Measurements from ENCODE around the gene ACVRL1.

The ACVRL1 gene

DNA sequence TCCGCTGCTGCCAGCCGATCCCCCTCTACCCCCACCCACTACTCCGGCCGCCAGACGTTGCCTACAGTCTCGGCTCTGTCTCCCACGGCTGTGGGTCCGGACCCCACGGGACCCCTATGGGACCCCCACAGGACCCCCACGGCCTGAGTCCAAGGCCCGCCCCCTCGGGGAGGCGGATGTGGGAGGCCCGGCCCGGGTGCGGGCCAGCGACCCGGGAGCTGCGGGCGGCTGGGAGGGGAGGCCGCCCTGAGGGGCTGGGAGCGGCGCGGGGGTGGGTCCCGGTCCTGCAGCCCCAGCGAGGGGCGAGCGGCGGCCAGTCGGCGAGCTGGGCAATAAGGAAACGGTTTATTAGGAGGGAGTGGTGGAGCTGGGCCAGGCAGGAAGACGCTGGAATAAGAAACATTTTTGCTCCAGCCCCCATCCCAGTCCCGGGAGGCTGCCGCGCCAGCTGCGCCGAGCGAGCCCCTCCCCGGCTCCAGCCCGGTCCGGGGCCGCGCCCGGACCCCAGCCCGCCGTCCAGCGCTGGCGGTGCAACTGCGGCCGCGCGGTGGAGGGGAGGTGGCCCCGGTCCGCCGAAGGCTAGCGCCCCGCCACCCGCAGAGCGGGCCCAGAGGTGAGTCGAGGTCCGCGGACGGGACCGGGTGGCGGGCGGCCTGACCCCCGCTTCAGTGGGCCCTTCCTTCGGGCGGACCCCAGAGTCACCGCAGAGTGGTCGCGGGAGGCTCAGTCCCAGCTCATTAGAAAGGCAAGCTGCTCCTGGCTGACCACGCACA, at the start of gene ACVRL1:
Gene ACVRL1 (plus strand): TSS at position 422 of the 773 bp plus-strand sequence. CDS start 4,971 bp downstream, outside the sequence.
- DNase-seq (ENCODE audit: low spot score) = no peak

DNA sequence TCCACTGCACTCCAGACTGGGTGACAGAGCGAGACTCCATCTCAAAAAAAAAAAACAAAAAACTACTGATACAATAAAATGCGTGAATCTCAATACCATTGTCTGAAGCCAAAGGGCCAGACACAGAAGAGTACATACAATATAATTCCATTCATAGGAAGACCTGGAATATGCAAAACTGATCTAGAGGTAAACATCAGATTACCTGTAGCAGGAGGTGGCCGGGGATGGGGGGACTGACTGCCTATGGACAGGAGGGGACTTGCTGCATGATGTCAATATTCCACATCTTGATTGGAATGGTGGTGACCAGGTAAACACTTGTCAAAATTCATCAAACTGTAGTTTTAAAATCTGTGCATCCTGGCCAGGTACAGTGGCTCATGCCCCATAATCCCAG, 46.3 kb upstream of the ACVRL1 start:
- DNase-seq (ENCODE audit: low spot score) = no peak

DNA sequence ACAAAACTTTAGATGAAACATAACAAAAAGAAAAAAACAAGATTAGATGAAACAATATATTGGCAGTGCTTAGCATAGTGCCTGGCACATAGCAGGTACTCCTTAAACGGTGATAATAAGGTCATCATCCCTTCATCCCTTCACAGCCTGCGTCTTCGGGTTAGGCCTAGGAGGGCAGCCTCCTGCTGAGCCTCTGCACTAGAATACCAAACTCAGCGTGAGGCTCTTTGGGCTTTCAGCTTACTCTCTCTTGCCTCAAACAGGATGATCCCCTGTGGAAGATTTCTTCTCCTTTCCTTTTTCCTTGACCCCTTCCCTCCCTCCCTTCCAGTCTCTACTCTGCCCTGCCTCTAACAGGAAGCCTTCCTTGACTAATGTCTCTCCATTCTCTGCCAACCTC, 44.4 kb upstream of the ACVRL1 start:
- no peak for DNase-seq (ENCODE audit: low spot score)

- DNase-seq (ENCODE audit: low spot score) = no peak
Observed at GRCh38 chr12:51863363-51863932, 43.9 kb upstream of the ACVRL1 start.

GRCh38 chr12:51863933-51864832, 43.1 kb upstream of the ACVRL1 start:
- DNase-seq (ENCODE audit: low spot score) = no peak

- no peak for DNase-seq (ENCODE audit: low spot score)
Observed at GRCh38 chr12:51864833-51865670, 42.3 kb upstream of the ACVRL1 start.

DNA sequence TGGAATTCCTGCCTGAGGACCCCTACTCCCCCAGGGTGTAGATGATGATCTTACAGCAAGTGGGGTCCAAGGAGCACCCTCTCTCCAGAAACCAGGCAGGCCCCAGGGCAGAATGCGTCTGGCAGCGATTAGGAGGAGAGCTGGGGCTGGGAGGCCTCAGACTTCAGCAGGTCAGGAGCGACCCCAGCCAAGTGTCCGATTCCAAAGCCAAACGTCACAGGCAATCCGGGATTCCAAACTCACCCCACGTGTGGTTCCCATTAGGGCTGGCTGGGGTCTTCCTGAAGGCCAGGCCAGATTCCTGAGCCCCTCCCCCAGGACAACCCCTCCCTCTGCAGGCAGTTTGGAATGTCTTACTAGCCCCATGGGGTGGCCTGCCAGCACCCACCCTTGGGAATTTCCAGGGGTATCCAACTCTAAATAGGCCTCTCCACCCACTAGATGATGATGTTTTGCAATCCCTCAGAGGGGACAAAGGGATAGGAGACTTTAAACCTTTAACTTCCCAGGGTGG, 41.5 kb upstream of the ACVRL1 start:
- no peak for DNase-seq (ENCODE audit: low spot score)

DNA sequence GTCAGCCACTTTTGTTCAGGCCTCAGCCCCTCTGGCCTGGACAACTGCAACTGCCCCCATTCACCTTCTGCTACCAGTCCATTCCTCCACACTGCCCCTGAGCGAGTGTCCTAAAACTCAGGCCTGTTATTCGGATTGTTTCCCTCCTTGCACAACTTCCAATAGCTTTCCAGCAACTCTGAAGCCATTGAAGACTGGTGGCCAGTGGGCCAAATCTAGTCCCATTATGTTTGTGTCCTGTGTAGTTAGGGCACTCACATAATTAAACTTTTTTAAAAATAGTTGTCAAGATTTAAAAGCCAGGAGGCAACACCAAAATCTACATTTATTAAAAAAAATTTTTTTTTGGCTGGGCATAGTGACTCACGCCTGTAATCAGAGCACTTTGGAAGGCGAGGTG, 41.0 kb upstream of the ACVRL1 start:
- no peak for DNase-seq (ENCODE audit: low spot score)

DNA sequence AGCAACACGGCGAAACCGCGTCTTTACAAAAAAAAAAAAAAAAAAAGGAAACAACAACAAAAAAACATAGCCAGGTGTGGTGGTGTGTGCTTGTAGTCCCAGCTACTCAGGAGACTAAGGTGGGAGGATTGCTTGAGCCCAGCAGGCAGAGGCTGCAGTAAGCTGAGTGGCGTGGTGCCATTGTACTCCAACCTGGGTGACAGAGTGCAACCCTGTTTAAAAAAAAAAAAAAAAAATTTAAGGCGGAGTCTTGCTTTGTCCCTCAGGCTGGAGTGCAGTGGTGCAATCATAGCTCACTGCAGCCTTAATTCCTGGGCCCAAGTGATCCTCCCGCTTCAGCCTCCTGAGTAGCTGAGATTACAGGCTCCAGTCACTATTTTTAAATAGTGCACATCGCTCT, 40.5 kb upstream of the ACVRL1 start:
- no peak for DNase-seq (ENCODE audit: low spot score)

- DNase-seq (ENCODE audit: low spot score) = no peak
Observed at GRCh38 chr12:51867371-51867770, 39.9 kb upstream of the ACVRL1 start.

DNA sequence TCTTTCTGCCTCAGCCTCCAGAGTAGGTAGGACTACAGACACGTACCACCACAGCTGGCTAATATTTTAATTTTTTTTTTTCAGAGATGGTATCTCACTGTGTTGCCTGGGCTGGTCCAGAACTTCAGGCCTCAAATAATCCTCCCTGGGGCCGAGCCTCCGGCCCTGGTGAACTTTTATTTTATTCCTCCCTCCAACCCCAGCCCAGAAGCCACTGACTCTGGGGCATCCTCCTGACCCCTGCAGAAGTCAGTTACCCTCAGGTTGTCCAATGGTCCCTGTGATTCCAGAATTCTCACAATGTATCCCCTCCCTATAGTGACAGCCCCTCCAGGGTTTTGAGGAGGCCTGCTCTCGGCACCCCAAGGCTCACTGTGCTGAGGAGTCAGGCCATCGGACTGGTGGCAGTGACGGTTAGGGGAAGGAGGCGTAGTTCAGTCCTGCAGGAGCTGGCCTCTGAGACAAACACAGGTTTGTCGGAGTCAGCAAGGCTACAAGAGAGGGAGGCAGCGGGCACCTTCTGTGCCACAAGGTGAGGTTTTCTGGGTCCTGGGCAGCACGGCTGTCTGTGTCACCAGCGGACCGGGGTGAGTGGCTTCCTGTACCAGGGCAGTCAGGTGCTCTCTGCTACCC, 39.4 kb upstream of the ACVRL1 start:
- DNase-seq (ENCODE audit: low spot score) = no peak

- DNase-seq (ENCODE audit: low spot score) = no peak
Observed at GRCh38 chr12:51868821-51869495, 38.3 kb upstream of the ACVRL1 start.

GRCh38 chr12:51869496-51869865, 37.8 kb upstream of the ACVRL1 start:
- DNase-seq (ENCODE audit: low spot score) = no peak

- DNase-seq (ENCODE audit: low spot score) = no peak
Observed at GRCh38 chr12:51869931-51870330, 37.4 kb upstream of the ACVRL1 start.

DNA sequence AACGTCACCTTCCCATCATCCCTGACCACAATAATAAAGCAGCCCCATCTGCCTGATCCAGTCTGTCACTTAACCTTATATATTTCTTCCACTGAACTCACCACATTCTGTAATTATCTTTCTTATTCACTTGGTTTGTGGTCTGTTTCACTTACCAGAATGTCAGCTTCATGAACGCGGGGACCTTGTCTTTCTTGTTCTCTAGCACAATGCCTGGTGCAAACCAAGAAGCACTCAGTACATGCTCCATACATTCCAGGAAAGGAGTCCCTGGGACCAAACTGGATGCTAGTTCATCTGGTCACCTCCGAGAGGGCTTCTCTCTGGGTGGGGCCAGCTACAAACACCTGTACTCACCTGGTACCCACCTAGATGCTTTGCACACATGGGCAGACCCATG, 36.8 kb upstream of the ACVRL1 start:
- DNase-seq (ENCODE audit: low spot score) = no peak

- no peak for DNase-seq (ENCODE audit: low spot score)
Observed at GRCh38 chr12:51871126-51871525, 36.2 kb upstream of the ACVRL1 start.

DNA sequence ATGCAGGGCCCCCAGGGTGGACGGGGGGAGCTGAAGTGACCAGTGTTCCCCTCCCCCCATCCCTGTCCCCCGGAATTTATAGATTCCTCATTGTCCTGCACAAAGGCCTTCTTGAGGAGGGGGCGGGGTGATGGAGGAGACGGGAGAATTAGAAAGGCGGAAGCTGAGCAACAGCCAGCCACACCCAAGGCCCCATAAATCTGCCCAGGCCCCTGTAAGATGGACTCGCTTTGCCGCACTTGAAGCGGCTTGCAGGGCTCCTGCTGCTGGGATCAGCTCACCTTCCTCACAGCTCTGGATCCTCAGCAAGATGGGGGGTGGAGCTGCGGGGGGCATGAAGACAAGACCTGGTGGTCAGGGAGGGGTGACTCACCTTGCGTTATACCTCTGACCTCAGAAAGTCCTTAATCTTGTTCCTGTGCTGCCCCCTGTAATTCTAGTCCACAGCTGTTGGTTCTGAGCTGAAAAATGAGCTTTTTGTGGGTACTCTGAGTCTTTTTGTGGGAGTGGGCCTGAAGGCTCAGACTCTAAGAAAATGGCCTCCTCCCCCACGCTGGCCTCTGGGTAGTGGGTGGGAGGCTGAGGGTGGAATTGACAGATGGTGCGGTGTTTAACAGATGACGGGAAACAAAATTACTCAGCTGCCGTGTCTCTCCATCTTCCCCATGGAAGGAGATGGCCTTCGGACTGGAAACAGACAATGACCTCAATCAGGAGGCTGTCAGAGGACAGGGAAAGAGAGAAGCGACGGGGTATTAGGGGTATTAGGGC, 35.2 kb upstream of the ACVRL1 start:
- no peak for DNase-seq (ENCODE audit: low spot score)

GRCh38 chr12:51872689-51872981, 34.7 kb upstream of the ACVRL1 start:
- DNase-seq (ENCODE audit: low spot score) = no peak

- DNase-seq (ENCODE audit: low spot score) = no peak
Observed at GRCh38 chr12:51873251-51873994, 33.9 kb upstream of the ACVRL1 start.
